NCI-H1417 (cell line): Measurements from ENCODE around the gene MTCL1.
A peak's percentile ranks its signal among the peaks of the same experiment; 100 is the strongest.
"Not testable (repeated sequence)": the region's sequence is repeated elsewhere in the genome, so short reads cannot be mapped to it uniquely, and the experiment has no call there.

Experiments
- DNase-seq, 3 experiments: peaks; one replicate each; lab custom pipeline; 2025; lab: John Stamatoyannopoulos, UW

The MTCL1 gene

GRCh38 chr18:8744038-8744437 is 38.7 kb downstream of the MTCL1 start:
- no peak for DNase-seq

DNA sequence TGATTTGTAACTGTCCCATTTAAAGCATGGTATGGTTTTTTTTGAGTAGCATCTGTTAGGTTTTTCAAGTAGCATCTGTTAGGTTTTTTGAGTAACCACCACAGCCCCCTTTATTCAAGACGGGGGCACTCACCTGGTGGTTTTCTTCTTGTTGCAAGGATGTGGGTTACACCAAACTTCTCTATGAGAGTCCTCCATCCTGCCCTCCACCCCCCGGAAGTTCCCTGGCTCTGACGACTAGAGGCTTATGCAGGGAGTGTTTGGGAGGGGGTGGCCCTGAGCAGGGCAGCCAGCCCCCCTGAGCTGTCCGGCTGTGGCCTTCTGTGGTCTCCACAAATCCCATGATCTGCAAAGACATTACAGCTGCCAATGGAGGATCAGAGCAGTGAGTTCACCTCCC is 39.3 kb downstream of the MTCL1 start:
- no peak for DNase-seq

- DNase-seq, result no peak
Observed at GRCh38 chr18:8745355-8746014, 40.1 kb downstream of the MTCL1 start.

DNA sequence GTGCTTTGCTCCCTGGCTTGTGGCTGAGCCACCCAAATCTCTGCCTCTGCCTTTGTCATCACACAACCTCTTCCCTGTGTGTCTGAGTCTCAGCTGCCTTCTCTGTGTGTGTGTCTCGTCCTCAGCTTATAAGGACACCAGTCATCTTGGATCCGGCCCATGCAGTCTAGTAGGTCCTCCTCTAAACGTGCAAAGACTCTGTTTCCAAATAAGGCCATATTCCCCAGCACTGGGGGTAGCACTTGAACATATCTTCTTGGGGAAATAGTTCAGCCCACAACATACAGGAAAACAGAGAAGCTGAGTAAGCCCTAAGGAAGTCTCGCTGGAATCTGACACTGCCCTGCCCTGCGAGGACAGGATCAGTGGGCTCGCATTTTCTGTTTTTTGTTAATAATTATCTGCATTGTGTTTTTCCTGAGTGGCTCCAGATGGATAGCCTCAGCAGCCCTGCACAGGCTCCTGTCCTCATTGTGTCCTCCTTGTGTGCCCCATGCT is 42.1 kb downstream of the MTCL1 start:
- DNase-seq, result no peak

- DNase-seq, result no peak
Observed at GRCh38 chr18:8749492-8749891, 44.1 kb downstream of the MTCL1 start.

- no peak for DNase-seq
Observed at GRCh38 chr18:8750954-8751415, 45.6 kb downstream of the MTCL1 start.

DNA sequence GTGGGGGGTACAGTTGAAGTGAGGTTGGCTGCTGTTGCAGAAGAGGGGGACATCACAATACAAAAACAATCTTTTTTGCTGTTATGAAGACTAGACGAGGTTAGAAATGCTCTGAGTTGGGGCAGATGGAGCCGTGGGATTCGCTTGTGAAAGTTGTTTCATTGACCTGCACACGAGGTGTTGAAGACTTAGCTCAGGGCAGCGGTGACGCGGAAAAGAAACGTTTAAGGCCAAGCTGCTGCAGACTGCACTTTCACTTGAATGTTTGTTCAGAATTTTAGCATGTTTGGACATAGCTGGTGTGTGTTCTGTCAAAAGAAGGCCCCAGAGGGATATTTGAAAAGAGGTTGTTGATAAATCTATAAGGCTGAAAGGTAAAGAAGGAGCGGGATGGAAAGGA is 46.3 kb downstream of the MTCL1 start:
- DNase-seq, result no peak

DNA sequence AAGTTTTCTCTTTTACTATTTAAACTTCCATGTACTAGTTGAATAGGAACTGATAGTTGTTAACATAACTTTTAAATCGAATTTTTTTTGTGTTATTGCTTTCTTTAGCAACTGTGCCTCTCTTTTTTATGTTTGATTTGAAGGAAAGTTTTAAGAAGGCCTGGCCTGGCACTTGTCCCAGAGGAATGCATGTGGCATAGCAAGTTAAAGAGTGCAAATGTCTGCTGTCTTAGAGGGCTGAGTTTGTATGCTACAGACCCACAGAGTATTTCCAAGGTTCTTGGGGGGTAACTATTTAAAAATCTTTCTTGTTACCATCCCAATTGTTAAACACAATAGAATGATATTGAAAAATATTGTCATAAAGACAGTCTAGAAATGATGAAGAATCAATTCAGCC is 47.0 kb downstream of the MTCL1 start:
- no peak for DNase-seq

DNA sequence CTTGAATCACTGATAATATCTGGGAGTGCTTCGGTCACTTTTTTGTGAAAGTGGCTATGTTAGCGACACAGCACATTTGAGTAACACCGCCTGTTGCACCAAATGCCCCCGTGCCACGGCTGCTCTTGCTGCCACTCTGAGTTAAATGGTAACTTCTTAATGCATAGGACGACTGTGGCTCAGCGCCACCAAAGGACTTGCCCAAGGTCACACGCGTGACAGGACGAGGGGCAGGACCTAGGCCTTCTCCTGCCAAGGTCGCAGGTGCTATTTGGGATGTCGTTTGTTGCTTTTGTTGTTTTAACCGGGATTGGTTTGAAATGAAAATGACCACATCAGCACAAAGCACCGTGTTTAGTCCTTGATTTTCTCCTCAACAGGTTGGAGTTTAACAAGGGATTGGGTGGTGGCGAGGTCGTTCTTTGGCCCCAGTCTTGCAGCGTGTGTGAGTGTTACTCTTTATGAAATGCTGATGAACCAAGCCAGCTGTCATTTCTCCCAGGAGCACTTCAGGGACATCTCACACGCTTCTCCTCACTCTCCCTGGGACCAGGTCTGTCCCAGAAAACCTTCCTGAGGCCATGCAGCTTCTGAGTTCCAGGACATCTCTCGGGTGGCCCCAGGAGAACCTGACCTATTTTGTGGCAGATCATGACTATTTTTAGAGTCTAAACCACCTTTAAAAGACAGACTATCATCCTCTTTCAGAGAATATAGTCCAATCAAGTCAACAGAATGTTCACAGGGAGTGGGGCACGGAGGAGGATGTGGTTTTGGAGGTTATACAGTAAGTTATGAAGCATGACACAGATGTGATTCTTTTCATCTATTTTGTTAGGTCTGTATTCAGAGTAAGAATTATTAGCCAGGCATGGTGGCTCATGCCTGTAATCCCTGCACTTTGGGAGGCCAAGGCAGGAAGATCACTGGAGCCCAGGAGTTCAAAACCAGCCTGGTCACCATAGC is 49.9 kb downstream of the MTCL1 start:
- DNase-seq, result no peak

GRCh38 chr18:8756571-8756970 is 51.2 kb downstream of the MTCL1 start:
- no peak for DNase-seq

GRCh38 chr18:8757396-8757997 is 52.1 kb downstream of the MTCL1 start:
- DNase-seq, result no peak

DNA sequence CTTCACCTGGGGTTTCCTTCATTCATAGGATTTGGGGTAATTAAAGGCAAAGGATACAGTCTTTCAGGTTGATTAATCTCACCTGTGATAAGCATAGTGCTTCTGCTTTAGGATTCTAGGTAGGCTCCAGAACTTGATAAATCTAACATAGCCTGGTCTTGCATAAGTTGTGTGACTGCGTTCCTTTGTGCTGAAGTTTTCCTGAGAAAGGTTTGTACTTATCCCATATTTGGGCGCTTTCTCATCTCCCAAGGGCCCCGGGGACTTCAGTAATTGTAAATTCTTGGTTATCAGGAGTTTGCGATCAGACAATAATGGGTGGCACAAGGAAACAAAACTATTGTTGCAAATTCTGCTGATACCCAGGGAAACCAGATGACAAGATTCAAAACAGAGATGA is 53.1 kb downstream of the MTCL1 start:
- no peak for DNase-seq

DNA sequence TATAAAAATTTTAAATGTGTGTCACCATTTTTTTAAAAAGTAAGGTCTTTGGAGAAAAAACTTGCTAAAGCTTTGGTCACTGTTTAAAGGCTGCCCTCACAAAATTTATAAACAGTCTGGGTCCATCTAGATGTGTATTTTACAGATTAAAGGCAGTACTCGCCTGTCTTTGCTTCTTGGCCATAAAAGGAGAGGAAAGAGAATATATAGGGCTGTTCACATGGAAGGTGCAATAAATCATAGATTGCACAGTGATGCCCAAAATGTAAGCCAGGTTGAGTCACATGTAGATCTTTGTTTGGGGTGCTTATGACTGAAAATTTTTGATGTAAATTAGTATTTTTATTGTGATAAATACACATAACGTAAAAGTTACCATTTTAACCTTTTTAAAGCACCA is 55.6 kb downstream of the MTCL1 start:
- no peak for DNase-seq

- DNase-seq, result not testable (repeated sequence)
Observed at GRCh38 chr18:8761535-8761934, 56.2 kb downstream of the MTCL1 start.

DNA sequence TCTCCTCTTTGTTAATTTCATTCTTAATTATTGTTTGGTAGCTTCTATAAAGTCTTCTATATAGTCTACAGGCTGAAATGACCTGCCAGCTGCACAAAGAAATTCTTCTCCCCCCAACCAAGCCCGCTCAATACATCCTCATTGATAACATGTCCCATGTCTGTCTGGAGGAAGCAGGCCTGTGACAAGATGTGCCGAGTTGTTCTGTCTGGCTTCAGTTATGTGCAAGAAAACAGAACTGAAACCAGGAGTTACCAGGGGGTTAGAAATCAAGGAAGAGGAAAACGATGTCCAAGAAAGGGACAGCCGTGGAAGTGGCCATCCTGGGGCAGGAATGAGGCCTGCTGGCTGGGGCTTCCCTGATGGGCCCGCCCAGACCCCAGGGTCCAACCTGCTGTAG is 57.6 kb downstream of the MTCL1 start:
- DNase-seq, result no peak

- peak in 1 of 3 experiments; percentile 44 for DNase-seq
Observed at GRCh38 chr18:8763611-8764010, 58.3 kb downstream of the MTCL1 start.

DNA sequence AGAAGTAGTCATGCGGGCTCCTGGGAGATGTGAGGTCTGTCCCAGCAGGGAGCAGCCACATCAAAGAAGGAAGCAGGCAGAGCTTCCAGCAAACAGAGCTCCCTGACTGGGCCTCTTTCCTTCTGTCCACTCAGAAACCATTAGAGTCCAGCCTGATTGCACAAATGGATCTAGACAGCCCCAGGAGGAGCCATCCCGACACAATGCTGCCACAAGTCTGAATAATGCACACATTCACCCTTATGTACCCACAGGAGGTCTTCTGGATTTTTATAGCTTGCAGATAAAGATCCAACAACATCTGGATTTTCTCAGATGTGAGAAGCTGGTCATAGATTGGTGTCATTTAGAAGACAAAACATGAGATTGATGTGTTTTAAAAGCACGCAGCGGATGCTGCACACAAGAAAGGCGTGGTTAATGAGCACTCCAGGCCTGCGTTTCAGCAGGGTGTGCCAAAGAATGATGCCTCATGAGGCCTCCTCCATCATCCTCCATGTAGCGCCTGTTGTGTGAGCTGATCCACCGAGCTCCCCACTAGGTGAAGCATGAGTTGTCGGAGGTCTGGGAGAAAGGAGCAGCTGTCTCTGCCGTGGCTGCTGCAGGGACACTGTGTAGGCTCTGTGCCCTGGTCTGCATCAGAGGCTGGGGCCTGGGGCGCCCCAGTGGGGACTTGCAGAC is 60.6 kb downstream of the MTCL1 start:
- peak in 2 of 3 experiments; percentile 6 to 35 for DNase-seq

GRCh38 chr18:8766559-8767293 is 61.4 kb downstream of the MTCL1 start:
- peak in 1 of 3 experiments; percentile 29 for DNase-seq

DNA sequence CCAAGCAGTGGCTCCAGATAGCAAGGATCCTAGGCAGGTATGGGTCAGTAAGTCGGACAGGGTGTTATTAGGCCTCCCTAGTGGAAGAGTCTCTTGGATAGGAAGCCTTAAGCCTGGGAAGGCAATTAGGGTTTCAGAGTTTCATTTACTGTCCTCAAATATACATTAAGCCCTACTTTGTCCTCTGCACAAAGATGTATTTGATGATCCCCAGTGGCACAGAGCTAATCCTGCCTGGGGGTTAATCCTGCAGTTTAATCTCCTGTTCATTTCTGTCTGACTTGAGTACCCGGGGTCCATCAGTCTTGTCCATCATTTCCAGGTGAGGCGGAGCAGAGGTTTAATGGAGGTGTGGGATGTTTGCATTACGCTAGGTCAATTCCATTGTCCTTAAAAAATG is 62.0 kb downstream of the MTCL1 start:
- DNase-seq, result peak in 1 of 3 experiments; percentile 29

- DNase-seq, result no peak
Observed at GRCh38 chr18:8769509-8770095, 64.2 kb downstream of the MTCL1 start.

- no peak for DNase-seq
Observed at GRCh38 chr18:8770657-8771056, 65.3 kb downstream of the MTCL1 start.
